ENCODE measurements around the gene NEK3.

Gene NEK3

DNA sequence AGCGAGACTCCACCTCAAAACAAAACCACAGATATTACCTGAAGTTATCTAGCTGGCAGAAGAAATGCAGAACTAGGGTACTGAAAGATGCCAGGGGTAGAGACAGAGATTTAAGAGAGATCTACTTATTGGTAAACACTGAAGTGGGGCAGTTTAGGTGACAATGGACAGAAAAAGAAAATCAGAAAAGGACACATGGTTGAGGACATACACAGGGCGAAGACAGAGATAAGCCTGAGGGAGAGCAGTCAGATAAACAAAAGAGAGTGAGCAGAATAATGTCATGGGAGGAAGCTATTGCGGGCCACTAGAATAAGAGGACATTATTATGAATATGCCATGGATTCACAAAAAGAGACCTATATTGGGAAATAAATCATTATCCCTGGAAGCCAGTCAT, 33.9 kb downstream of the NEK3 start:
- Histone ChIP-seq H3K4me3 (replicated peaks; ENCODE audit: low read depth, low read length) (no peak overlapping the region), H3K36me3 (ENCODE audit: control insufficient read depth, insufficient read depth, low read length) (no peaks in the 10 kb centered on the region), H3K27me3 (replicated peaks; ENCODE audit: control insufficient read depth, insufficient read depth, low read length) (no peaks in the 10 kb centered on the region)
- no peak for DNase-seq (ENCODE audit: extremely low read depth, insufficient read length)
- TF ChIP-seq, protein P1, sequence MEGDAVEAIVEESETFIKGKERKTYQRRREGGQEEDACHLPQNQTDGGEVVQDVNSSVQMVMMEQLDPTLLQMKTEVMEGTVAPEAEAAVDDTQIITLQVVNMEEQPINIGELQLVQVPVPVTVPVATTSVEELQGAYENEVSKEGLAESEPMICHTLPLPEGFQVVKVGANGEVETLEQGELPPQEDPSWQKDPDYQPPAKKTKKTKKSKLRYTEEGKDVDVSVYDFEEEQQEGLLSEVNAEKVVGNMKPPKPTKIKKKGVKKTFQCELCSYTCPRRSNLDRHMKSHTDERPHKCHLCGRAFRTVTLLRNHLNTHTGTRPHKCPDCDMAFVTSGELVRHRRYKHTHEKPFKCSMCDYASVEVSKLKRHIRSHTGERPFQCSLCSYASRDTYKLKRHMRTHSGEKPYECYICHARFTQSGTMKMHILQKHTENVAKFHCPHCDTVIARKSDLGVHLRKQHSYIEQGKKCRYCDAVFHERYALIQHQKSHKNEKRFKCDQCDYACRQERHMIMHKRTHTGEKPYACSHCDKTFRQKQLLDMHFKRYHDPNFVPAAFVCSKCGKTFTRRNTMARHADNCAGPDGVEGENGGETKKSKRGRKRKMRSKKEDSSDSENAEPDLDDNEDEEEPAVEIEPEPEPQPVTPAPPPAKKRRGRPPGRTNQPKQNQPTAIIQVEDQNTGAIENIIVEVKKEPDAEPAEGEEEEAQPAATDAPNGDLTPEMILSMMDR (IDR thresholded peaks at IDR 0.05; ENCODE audit: insufficient read depth, low read length, poor library complexity, severe bottlenecking) = no peak

DNA sequence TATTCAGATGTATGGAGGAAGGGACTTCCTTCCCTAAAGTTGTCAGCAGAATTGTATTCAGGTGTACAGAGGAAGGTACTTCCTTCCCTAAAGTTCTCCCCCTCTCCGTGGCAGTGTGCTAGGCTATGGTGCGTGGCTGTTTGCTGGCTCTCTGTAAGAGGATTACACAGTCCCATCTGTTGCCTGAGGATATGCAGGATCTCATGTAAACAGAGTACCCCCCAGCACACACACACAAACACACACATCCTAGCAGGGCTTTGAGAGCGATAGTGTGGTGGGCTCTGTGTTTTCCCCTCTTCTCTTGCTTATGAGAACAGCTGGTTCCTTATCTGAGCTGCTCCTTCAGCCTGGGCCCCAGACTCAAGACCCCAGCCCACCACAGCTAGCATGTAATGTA, 40.8 kb downstream of the NEK3 start:
- Histone ChIP-seq H3K4me3 (replicated peaks; ENCODE audit: low read depth, low read length) (no peak overlapping the region), H3K36me3 (ENCODE audit: control insufficient read depth, insufficient read depth, low read length) (no peaks in the 10 kb centered on the region), H3K27me3 (replicated peaks; ENCODE audit: control insufficient read depth, insufficient read depth, low read length) (no peaks in the 10 kb centered on the region; the same call in 1 of the 2 replicates)
- DNase-seq (ENCODE audit: extremely low read depth, insufficient read length) = no peak
- TF ChIP-seq, protein P1 (IDR thresholded peaks at IDR 0.05; ENCODE audit: insufficient read depth, low read length, poor library complexity, severe bottlenecking) = no peak

DNA sequence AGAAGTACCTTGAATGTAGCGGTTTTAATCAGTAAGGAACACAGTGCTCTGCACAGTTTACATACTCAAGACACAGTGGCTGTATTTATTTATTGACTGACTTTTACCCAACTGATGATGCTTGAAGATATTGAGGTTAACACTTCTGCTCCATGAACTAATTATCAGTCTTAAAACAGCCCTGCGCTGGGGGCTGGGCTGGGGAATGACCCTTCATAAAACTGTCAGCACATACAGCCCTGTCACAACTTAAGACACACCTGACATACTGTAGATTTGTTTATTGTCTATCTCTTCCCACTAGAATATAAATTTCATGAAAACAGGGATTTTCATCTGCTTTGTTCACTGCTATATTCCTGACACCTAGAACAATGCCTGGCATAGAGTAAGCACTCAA, 41.3 kb downstream of the NEK3 start:
- no peak for DNase-seq (ENCODE audit: extremely low read depth, insufficient read length)
- TF ChIP-seq, protein P1 (IDR thresholded peaks at IDR 0.05; ENCODE audit: insufficient read depth, low read length, poor library complexity, severe bottlenecking) = no peak
- Histone ChIP-seq H3K36me3 (ENCODE audit: control insufficient read depth, insufficient read depth, low read length) (no peaks in the 10 kb centered on the region), H3K4me3 (replicated peaks; ENCODE audit: low read depth, low read length) (no peak overlapping the region), H3K27me3 (replicated peaks; ENCODE audit: control insufficient read depth, insufficient read depth, low read length) (no peaks in the 10 kb centered on the region; the same call in 1 of the 2 replicates)

DNA sequence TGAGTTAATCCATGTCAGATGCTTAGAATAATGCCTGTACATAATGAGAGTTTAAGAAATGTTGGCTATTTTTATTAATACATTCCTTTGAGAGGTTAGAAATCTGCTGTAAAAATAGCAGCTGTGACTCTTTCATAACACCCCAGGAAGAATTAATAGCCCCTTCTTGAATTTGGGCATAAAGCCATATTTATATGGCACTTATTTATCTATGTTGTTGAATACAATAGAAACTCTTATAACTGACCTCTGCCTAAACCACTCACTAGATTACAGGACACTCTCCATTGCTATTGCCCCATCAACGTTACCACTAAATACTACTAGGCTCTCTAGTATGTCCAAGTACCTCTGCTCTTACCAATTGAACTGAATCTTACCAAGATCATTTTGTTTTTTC, 46.8 kb downstream of the NEK3 start:
- DNase-seq (ENCODE audit: extremely low read depth, insufficient read length) = no peak
- Histone ChIP-seq H3K4me3 (replicated peaks; ENCODE audit: low read depth, low read length) (no peak overlapping the region), H3K27me3 (replicated peaks; ENCODE audit: control insufficient read depth, insufficient read depth, low read length) (no peaks in the 10 kb centered on the region; the same call in 1 of the 2 replicates), H3K36me3 (ENCODE audit: control insufficient read depth, insufficient read depth, low read length) (no peaks in the 10 kb centered on the region)
- TF ChIP-seq, protein P1 (IDR thresholded peaks at IDR 0.05; ENCODE audit: insufficient read depth, low read length, poor library complexity, severe bottlenecking) = no peak

DNA sequence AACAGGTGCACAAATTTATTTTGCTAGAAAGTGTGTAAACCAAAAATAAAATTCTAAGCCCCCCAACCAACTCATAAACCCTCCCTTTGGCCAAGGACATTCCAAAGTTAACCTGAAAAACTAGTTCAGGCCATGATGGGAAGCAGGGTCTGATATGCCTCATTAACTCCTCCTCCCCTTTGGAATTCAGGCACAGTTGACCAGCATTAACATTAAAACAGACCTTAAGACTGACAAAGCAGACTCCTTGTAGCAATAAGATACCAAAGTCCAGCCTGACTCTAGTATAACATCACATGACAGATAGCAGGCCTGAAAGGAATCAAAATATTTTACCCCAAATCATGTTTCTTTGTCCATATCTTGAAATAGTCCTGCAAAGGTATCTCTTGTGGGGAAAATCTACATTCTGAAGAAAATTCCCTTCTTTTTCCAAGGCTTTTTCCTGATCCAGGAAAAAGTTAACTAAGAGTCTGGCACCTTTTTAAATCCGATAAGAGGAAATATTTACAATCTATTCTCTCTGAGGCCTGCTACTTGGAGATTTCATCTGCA, 50.2 kb downstream of the NEK3 start:
- TF ChIP-seq, protein P1 (IDR thresholded peaks at IDR 0.05; ENCODE audit: insufficient read depth, low read length, poor library complexity, severe bottlenecking) = no peak
- Histone ChIP-seq H3K27me3 (replicated peaks; ENCODE audit: control insufficient read depth, insufficient read depth, low read length) (no peaks in the 10 kb centered on the region), H3K4me3 (replicated peaks; ENCODE audit: low read depth, low read length) (no peak overlapping the region), H3K36me3 (ENCODE audit: control insufficient read depth, insufficient read depth, low read length) (no peaks in the 10 kb centered on the region)
- no peak for DNase-seq (ENCODE audit: extremely low read depth, insufficient read length)

DNA sequence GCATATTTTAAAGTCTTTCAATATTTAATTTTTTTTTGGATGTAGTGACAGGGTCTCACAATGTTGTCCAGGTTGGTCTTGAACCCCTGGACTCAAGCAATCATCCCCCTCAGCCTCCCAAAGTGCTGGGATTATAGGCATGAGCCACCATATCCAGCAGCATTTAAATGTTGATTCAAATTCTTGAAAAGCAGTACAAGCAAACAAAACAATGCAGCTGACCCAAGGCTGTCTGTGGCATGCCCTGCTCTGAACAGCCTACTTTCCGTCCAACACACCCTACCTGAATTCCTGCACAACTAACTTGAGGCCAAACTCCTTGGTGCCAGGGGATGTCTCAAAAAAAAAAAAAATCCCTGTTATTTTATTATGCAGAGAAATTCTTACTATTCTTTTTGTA, 53.6 kb downstream of the NEK3 start:
- no peaks in the 10 kb centered on the region for H3K27me3 ChIP-seq (replicated peaks; ENCODE audit: control insufficient read depth, insufficient read depth, low read length)
- H3K4me3 ChIP-seq (replicated peaks; ENCODE audit: low read depth, low read length) = no peak overlapping the region
- TF ChIP-seq, protein P1 (IDR thresholded peaks at IDR 0.05; ENCODE audit: insufficient read depth, low read length, poor library complexity, severe bottlenecking) = no peak
- no peaks in the 10 kb centered on the region for H3K36me3 ChIP-seq (ENCODE audit: control insufficient read depth, insufficient read depth, low read length)
- DNase-seq (ENCODE audit: extremely low read depth, insufficient read length) = no peak

Measured in GM06990 (cell line).